OCI-LY1 (cell line): ENCODE measurements around the gene DIPK1B.

Experiments used
- H2AFZ ChIP-seq: fragments of 200-600 bp; sonication (generic), shearing (Covaris generic); 2 replicates; pipeline ENCODE4 v1.6.0; 2014; ENCODE audit warnings: antibody characterized with exemption, mild to moderate bottlenecking, low read length
- H3F3A ChIP-seq: fragments of 200-600 bp; sonication (generic), shearing (Covaris generic); 2 replicates; pipeline ENCODE4 v1.6.0; 2014; ENCODE audit warnings: mild to moderate bottlenecking, antibody characterized with exemption, low read length, moderate library complexity; ENCODE audit not compliant: insufficient read depth
- H3K27ac ChIP-seq: fragments of 200-600 bp; sonication (generic); 2 replicates; pipeline ENCODE4 v1.5.1; 2014; ENCODE audit warnings: low read length, mixed run types, mild to moderate bottlenecking, low read depth; ENCODE audit not compliant: poor library complexity, severe bottlenecking
- H3K27me3 ChIP-seq: fragments of 200-600 bp; sonication (generic); 2 replicates; pipeline ENCODE4 v1.6.0; 2014; ENCODE audit warnings: antibody characterized with exemption, mild to moderate bottlenecking, low read length, moderate library complexity; ENCODE audit not compliant: insufficient read depth
- H3K36me3 ChIP-seq: fragments of 200-600 bp; sonication (generic); 2 replicates; pipeline ENCODE4 v1.6.1; 2014; ENCODE audit warnings: mild to moderate bottlenecking, antibody characterized with exemption, low read length, moderate library complexity, mixed read lengths; ENCODE audit not compliant: insufficient read depth
- H3K4me1 ChIP-seq: fragments of 200-600 bp; sonication (generic); 2 replicates; pipeline ENCODE4 v1.5.1; 2014; ENCODE audit warnings: mild to moderate bottlenecking, low read length, moderate library complexity; ENCODE audit not compliant: insufficient read depth, severe bottlenecking
- H3K4me2 ChIP-seq: fragments of 200-600 bp; sonication (generic), shearing (Covaris generic); 2 replicates; pipeline ENCODE4 v1.6.1; 2014; ENCODE audit warnings: low read length
- H3K4me3 ChIP-seq: fragments of 200-600 bp; sonication (generic); 2 replicates; pipeline ENCODE4 v1.5.1; 2014; ENCODE audit warnings: low read length, low read depth, mild to moderate bottlenecking, mixed read lengths; ENCODE audit not compliant: poor library complexity, severe bottlenecking
- H3K79me2 ChIP-seq: fragments of 200-600 bp; shearing (Covaris generic); 2 replicates; pipeline ENCODE4 v1.6.1; 2016; ENCODE audit warnings: mixed run types, low read length, mixed read lengths; ENCODE audit not compliant: insufficient read depth
- H3K9ac ChIP-seq: fragments of 200-600 bp; sonication (generic), shearing (Covaris generic); 2 replicates; pipeline ENCODE4 v1.6.1; 2014; ENCODE audit warnings: mild to moderate bottlenecking, low read length, mixed read lengths
- H3K9me2 ChIP-seq: fragments of 200-600 bp; sonication (generic), shearing (Covaris generic); 2 replicates; pipeline ENCODE4 v1.6.1; 2014; ENCODE audit warnings: low read depth, mild to moderate bottlenecking, low read length, mixed read lengths
- H3K9me3 ChIP-seq: fragments of 200-600 bp; shearing (Covaris generic); 2 replicates; pipeline ENCODE4 v1.6.1; 2014; ENCODE audit warnings: low read length, mixed read lengths
- H4K20me1 ChIP-seq: fragments of 200-600 bp; sonication (generic), shearing (Covaris generic); 2 replicates; pipeline ENCODE4 v1.6.0; 2016; ENCODE audit warnings: mild to moderate bottlenecking, low read length; ENCODE audit not compliant: insufficient read depth
- EZH2 ChIP-seq: fragments of 200-600 bp; sonication (generic), shearing (Covaris generic); IDR thresholded peaks from 2 replicates; pipeline ENCODE4 v1.8.0; 2017; ENCODE audit warnings: borderline replicate concordance, mixed run types, mild to moderate bottlenecking, antibody characterized with exemption, low read length, moderate library complexity, mixed read lengths
- TF ChIP-seq, protein P1 (sequence below): fragments of 200-600 bp; sonication (generic), shearing (Covaris generic); IDR thresholded peaks from 2 replicates; pipeline ENCODE4 v1.5.1; 2017; ENCODE audit warnings: mild to moderate bottlenecking, antibody characterized with exemption, low read length, moderate library complexity, mixed read lengths

DIPK1B gene

DNA sequence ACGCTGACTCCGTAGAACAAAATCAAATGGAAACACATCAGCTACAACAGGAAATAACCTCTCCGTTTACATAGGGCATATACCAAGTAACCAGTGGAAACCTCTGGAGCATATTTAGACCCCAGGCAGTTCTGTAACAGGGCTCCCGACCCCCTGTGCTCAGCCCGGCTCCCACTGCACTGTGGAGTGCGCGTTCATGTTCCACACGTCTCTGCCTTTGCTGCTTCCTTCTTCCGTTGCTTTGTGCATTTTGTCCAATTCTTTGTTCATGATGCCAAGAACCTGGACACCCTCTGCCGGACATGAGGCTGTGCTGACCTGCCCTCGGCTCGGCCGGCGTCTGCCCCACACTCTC lies 19.3 kb upstream of the DIPK1B start:
- Histone ChIP-seq H3K4me1 (peaks cover 13% of the 10 kb centered on the region), H3K27ac (no peak overlapping the region), H3K9ac (no peak overlapping the region), H3K36me3 (no peaks in the 10 kb centered on the region), H2AFZ (no peak overlapping the region), H3K9me3 (no peaks in the 10 kb centered on the region), H3K4me3 (no peak overlapping the region), H4K20me1 (no peaks in the 10 kb centered on the region), H3K4me2 (no peak overlapping the region), H3K9me2 (no peaks in the 10 kb centered on the region), H3K27me3 (peaks cover 22% of the 10 kb centered on the region; the same call in 1 of the 2 replicates), H3F3A (no peaks in the 10 kb centered on the region), H3K79me2 (no peaks in the 10 kb centered on the region)
- TF ChIP-seq, protein P1, sequence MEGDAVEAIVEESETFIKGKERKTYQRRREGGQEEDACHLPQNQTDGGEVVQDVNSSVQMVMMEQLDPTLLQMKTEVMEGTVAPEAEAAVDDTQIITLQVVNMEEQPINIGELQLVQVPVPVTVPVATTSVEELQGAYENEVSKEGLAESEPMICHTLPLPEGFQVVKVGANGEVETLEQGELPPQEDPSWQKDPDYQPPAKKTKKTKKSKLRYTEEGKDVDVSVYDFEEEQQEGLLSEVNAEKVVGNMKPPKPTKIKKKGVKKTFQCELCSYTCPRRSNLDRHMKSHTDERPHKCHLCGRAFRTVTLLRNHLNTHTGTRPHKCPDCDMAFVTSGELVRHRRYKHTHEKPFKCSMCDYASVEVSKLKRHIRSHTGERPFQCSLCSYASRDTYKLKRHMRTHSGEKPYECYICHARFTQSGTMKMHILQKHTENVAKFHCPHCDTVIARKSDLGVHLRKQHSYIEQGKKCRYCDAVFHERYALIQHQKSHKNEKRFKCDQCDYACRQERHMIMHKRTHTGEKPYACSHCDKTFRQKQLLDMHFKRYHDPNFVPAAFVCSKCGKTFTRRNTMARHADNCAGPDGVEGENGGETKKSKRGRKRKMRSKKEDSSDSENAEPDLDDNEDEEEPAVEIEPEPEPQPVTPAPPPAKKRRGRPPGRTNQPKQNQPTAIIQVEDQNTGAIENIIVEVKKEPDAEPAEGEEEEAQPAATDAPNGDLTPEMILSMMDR: no peak
- no peak for TF ChIP-seq EZH2

DNA sequence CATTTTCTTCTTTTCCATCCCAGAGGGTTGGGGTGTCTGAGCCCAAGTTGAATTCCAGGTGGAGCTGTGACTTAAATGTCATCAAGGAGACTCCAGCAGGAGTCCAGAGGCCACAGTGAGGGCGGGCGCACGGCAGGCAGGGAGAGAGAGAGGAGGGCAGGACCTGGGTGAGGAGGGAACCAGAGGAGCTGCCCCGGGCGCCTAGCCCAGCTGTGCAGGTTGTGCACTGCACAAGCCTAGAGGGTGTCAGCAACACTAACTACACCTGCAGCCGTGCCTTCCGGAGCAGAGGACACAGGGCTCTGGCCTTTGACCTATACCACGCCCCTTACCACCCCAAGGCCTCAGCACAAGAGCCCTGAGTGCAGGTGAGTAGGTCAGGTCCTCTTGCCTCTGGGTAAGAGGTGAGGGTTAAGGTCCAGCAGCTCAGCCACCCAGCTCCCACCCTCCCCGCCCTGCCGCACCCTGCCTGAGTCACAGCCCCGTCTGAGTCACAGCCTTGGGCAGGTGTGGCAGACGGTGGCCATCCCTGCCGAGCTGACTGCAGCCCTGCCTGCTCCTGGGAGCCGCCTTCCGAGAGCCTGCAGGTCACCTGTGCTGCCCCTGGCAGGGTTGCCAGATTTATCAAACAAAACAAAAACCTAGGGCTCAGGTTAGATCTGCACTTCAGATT lies 18.7 kb upstream of the DIPK1B start:
- no peak overlapping the region for H2AFZ ChIP-seq
- no peaks in the 10 kb centered on the region for H3K36me3 ChIP-seq
- no peak overlapping the region for H3K4me2 ChIP-seq
- peaks cover 18% of the 10 kb centered on the region; the same call in 1 of the 2 replicates for H3K27me3 ChIP-seq
- H3K9ac ChIP-seq: no peak overlapping the region
- H3K9me3 ChIP-seq: no peaks in the 10 kb centered on the region
- H4K20me1 ChIP-seq: no peaks in the 10 kb centered on the region
- no peaks in the 10 kb centered on the region for H3K79me2 ChIP-seq
- no peak overlapping the region for H3K4me3 ChIP-seq
- TF ChIP-seq, protein P1: no peak
- no peak for TF ChIP-seq EZH2
- no peaks in the 10 kb centered on the region for H3F3A ChIP-seq
- H3K27ac ChIP-seq: no peak overlapping the region
- H3K9me2 ChIP-seq: no peaks in the 10 kb centered on the region
- H3K4me1 ChIP-seq: peaks cover 13% of the 10 kb centered on the region

DNA sequence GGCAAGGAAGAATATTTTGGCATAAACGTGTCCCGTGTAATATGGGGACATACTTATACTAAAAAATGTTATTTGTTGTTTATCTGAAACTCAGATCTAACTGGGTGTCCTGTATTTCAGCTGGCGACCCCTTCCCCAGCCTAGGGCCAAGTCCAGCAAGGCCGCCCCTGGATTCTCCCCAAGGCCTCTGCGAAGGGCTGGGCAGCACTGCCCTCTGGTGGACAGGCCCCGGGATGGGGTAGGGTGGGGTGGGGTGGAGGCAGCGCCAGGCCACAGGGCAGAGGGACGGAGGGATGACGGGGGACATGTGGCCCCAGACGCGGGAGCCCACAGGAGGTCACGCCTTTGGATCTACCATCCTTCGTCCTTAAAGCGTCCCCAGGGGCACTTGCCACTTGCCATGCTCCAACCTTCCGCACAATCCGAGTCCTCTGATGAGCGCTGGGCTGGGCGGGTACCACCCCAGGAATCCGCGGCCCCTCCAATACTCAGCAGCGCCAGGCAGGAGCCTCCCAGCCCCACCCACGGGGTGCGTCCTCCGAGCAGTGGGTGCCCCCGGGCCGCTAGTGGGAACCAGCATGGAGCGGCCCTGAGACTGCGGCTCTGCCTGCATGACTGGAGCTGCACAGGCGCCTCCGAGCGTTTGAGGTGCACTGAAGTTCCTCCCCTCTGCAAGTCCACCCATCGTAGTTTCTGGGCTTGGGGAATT lies 18.1 kb upstream of the DIPK1B start:
- Histone ChIP-seq H3K9me3 (no peaks in the 10 kb centered on the region), H3K4me1 (peaks cover 13% of the 10 kb centered on the region), H4K20me1 (no peaks in the 10 kb centered on the region), H3K4me2 (no peak overlapping the region), H3K9ac (no peak overlapping the region), H3K27ac (no peak overlapping the region), H3F3A (no peaks in the 10 kb centered on the region), H3K4me3 (no peak overlapping the region), H3K9me2 (no peaks in the 10 kb centered on the region), H2AFZ (no peak overlapping the region), H3K79me2 (no peaks in the 10 kb centered on the region), H3K27me3 (peaks cover 18% of the 10 kb centered on the region; the same call in 1 of the 2 replicates), H3K36me3 (no peaks in the 10 kb centered on the region)
- TF ChIP-seq, protein P1: peak; percentile 34
- TF ChIP-seq EZH2: no peak
